GM19023 (cell line): ENCODE measurements around the gene HMX1.

ENCODE experiments used
- ATAC-seq: cut with Tn5 transposase; IDR thresholded peaks from one replicate; pipeline ENCODE4 v1.9.1; 2021; ENCODE audit warnings: mild to moderate bottlenecking, moderate library complexity; ENCODE audit not compliant: unreplicated experiment

Gene HMX1

DNA sequence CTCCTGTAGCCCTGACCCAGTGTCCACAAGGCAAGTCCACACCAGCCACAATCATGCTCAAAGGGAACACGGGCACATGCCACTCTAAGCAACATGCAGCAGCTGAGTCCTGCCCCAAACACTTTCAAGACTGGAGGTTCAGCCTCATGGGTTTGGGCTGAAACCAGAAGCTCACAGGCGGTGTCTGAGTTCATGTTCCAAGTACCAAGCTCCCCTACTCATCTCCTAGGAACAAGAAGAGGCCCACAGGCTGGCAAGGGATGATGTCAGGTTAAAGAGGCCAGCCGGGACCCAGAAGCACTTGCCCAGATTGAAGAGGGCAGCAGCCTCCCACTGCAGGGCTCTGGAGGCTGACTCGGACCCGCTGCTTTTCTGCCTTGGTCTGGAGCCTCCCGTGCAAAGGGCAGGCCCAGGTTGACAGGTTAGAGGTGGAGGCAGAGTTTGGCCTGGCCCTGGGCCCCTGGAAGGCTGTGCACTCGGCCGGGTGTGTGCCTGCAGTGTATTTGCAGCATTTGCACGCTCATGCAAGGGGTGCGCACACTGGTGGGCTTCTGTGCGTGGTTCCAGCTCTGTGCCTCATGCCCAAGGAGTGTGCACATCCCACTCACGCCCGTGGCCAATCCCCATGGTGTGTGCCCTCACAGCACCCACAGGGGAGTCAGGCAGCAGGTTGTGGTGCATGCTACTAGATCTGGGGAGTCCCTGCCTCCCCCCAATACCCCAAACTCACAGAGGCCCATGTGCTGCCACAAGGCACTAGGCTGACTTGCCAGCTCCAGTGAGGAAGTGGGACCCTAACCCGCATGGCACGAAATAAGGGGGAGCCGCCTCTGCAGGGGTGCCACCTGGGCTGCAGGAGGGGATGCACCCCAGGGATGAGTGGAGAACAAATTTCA, 2.4 kb downstream of the HMX1 start:
- ATAC-seq: no peak

DNA sequence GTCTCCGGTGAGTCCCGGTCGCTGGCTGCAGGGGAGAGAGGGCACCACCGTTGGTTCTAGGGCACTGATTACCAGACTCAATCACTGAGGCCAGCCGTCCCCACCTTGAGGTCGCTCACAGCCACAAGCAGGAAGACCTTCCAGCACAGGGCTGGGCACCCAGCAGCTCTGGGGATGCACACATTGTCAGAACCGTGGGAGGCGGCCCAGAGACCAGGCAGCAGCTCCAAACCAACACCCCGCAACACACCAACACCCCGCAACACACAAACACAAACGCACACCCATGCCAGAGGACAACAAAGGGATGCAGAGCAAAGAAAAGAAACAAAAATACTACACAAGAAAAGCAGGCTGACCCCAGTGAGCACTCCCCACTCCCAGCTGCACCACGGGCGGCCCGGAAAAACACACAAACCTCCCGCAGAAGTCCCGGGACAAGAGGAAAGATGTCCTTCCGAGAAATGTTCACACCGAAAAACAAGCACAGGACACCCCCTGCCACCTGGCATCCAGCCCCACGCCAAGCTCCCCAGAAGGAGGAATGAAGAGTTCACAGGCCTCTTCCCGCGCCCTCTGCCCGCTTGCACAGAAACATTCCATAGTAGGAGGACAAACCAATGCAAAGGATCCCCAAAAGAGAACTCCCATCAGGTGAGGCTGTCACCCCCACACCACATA, 3.2 kb downstream of the HMX1 start:
- ATAC-seq: no peak

DNA sequence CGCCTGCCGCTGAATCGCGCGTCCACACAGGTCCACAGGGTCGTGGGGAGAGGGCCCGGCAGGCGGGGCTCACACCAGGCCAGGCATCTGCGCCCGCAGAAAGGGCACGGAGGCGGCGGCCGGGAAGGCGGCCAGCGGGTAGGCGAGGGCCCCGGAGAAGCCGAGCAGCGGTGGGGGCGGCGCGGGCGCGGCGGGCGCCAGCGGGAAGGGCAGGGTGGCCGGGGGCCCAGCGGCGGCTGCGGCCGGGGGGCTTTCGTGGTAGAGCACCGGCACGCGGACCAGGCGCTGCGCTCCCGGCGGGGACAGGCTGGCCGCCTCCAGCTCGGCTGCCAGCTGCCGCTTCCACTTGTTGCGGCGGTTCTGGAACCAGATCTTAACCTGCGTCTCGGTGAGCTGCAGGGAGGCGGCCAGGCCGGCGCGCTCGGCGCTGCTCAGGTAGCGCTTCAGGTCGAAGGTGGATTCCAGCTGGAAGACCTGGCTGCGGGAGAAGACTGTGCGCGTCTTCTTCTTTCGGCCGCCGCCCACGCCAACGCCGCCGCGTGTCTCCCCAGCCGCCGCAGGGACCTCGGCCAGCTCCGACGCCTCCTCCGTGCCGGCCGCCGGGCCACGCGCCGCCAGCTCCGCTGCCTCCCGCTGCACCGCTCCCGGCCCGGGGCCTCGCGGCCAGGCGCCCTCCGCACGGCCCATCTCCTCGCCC, 3.9 kb downstream of the HMX1 start:
- ATAC-seq: no peak

DNA sequence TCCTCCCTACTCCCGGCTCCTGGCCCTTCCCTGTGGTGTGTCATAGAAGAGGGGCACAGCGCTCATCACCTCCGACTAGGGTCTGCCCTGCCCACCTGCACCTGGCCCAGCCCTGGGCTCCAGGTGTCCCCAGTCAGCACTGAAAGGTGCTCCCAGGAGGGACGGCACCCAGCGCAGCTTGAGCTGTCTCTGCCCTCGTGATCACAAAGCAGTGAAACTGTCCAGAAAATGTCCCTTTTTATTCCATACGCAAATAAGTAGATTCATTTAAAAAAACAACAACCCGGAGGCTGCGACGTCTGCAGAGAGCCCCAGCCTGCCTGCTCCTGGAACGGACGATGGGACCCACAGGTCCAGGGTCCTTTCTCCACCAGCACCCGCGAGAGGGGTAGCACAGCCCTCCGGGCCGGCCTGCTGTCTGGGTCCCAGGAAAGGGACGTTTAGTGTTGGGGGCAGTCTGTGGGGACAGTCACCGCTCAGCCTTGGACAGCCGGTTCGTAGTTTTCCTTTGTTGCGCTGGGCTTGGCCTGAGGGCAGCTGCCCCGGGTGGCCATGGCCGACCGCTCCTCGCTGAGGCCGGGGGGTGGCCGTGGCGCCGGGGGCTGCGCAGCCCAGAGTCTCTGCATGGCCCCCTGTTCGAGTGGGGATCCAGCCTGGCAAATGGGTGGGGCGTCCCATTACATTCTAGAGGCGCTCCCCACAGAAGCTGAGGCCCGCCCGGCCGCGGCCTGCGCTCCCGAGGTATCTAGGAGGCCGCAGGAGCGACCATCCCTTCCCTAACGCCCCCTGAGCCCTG, 4.6 kb downstream of the HMX1 start:
- ATAC-seq: no peak

DNA sequence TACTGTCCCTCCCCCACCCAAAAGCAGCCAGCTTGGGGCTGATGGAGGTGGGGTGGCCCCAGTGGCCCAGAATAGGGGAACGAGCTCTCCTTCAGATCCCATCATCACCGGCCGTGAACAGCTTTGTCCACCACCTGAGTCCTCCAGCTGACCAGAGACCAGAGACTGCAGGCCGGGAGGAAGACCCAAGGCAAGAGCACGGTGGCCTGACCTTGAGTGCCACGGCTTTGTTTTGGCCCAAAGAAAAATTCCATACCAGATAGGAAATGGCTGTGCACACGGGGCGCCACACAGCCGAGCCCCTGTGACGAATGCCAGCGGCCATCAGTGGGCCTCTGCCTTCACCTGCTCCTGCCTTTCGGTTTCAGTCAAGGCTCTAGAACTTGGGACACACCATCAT, 5.2 kb downstream of the HMX1 start:
- ATAC-seq: no peak

DNA sequence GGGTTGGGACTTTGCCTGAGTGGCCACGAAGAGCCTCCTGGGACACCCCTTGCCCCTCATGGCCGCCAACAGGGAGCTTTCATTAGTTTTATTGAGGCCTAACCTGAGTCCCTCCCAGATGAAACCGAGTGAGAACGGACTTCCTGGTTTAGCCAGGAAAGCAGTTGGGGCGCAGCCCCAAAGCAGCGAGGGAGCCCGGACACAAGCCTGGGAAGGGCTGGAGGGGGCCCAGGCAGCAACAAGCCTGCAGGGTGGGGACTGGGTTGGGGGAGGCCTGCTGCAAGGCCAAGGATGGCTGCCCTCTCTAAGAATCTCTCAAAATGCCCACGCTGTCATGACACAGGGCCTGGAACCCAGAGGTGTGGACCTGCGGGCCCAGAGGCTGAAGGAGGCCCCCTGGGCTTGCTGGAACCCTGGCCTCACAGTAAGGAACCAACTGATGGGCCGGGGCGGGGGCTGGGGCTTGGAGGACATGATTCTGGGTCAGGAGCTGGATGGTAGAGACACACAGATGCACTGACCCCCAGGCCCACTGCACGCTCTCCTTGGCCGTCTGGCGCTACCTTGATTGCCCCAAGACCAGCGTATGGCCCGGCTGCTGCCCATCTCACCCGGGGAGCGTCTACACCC, 5.8 kb downstream of the HMX1 start:
- no peak for ATAC-seq

DNA sequence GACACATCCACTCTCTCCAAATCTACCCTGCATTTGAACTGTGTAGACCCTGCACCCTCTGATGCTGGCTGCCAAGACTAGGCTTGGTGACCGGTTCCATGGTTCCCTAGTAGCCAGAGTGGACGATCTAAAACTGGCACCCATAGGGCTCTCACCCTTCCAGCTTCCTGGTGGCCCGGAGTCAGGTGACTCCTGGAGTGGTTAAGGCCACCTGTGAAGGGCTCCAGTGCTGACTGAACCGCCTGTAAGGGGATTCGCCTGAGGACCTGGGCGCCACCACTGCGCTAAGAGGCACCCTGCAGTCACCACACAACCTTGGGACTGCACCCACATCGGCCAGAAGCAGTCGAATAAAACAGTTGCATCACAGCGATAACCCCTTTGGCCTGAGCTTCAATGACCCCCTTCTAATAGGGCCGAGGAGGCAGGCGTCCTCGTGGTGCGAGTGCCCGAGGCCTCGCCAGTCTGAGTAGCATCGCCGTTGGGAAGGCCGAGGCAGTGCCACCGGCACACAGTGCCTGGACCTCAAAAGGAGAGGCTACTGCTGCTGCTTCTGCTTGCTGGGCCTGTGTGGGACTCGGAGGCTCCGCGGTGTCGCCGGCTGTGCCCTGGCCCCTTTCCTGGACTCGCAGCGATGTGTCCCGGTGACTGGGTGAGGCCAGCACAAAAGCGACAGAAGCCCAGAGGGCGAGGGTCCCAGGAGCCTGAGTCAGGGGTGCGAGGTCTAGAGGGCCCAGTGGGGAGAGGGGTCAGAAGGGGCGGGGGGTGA, 6.5 kb downstream of the HMX1 start:
- ATAC-seq: no peak

DNA sequence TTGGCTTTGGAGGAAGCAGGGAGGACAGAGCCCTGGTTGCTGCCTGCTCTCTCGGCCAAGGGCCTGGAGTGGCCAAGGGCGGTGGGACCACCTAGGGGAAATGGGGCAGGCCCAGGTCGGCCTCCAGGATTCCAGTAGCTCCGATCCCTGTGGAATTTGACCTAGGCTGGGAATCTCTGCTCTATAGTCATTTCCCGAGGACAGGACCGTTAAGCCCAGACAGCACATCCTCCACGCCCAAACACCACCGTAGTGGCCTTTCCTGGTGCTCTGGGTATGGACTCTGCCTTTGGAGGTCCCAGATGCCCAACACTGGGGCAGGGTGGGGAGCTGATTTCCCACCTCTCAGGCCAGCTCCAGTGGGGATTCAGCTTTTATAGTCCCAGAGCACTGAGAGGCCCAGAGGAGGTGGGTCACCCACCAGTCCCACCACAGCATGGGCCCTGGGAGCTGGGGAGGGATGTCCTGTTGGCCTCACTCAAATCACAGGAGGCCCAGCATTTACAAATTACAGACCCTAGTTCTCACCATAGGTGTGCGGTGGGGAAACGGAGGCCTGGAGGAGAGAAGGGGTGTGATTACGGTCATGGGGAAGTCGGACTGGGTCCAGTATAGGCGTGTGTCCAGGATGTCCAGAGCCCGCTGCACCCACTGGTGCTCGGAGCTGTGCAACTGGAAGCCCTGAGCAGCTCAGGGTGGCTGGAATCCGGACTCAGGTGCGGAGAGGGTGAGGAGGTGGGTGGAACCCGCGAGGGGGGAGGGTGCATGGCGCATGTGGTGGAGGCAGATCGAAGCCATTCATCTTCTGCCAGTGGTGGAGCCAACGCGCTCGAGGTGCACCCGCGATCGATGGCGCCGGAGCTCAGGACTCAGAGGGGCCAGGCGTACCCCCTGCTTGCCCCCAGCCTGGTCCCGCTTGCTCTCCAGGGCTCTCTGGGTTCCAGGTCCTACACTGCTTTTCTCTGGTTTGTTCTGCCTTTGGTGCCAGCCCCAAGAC, 7.7 kb downstream of the HMX1 start:
- ATAC-seq: no peak

DNA sequence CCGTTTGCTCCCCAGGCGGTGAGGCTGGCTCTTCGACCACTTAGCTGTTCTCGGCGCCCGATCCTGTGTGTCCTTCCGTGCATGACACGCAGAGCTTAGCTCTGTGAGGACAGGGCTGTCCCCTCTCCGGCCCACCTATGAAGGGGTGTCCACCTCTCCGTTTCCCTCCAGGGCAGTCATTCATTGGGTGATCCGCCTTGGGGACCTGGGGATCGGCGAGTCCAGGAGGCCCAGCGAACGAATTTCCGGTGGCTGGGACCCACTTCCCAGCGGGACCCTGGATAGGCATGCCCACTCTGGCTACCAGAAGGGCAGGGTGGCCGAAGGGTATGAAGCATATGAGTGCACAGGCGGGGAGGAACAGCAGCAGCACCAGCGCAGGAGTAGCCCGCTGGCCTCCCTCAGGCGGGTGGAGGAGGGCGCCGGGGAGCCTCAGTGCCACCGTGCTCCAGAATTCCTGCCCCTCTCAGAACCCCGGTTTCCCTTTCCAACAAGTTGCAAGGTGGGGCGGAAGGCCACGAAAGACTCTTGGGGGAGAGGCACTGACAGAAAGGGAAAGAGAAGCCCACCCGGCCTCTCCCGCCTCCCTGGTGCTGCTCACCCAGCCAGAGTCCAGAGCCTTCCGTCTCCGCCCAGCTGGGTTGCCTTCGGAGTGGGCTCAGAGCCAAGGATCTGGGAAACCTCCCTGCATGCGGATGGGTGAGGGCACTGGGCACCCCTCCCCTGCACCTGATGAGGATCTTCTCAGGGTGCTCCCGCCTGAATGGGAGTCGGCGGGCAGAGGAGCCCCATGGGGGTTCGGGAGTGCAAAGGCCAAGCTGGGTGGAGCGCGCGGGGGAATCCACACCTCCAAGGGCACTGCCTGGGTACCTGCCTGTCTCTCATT, 8.6 kb downstream of the HMX1 start:
- ATAC-seq: no peak

DNA sequence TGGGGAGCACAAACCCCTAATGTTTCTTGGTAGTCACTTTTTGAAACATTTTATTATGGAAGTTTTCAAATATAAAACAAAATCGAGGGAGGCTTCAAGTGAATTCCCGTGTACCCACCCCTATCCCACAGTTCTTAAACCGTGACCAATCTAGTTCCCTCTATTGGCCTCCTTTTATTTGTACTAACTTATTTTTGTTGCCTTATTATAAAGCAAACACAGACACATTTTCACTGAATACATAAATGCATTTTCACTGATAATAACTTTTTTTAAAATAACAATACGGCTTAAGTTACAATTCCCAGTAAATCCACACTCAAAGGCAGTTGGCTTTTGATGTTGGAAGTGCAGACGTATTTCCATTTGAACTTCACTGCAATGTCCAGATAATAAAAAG, 9.3 kb downstream of the HMX1 start:
- no peak for ATAC-seq

DNA sequence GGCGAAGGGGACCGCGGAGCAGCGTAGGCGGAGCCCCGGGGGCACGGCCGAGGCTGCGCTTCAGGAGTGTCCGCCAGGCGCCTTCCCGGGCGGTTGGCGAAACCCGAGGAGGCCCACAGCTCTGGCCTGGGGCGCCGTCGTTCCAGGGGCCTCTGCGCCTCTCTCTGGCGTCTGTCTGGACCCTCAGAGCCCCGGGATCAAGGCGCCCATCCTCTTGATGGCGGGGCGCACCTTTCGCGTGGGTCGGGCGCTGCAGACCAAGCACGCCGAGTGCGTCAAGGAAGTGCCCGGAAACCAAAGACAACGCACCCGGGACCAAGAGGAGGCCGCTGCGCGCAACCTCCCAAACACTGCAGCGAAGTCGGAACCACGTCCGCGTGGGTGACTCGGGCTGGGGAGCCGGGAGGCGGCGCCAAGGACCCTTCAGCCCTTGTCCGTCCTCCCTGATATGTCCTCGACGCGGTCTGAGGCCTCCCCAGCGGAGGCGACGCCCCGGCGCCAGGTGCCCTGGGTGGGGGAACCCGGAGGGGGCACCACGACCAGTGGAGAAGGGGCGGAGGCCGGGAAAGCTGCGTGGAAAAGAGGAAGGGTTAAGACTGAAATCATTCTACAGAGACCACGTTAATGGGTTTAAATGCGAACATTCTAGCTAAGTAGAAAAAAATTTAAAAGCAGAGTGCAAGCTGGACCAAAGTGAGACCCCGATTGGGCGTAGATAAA, 9.9 kb downstream of the HMX1 start:
- ATAC-seq: no peak

DNA sequence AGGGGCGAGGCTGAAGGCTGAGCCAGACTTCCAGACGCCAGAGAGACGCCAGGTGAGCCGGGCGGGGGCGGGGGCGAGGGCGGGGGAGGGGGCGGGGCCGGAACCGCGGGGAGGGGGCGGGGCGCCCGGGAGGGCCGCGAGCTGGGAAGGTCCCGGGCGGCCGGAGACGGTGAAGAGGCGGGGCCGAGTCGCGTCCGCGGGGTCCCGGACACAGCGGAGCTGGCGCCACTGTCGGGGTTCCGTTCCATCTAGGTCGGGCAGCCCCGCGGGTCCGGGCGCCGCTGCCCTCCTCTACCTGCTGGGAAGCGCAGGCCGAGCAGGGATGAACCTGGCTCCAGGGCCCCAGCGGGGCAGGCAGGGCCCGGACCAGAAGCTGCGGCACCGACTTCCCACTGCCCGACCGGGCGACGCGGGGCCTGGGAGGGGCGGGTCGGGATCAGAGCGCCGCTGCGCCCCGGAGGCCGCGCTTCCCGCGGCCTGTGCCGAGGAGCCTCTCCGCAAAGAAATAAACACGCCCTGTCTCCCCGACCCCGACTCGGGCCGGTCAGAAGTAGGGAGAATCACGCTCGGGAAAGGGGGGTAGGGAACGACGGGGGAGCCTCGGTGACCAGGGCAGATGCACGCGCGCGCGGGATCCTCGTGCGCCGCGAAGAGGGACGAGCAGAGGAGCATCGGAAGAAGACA, 10.6 kb downstream of the HMX1 start:
- ATAC-seq: no peak

DNA sequence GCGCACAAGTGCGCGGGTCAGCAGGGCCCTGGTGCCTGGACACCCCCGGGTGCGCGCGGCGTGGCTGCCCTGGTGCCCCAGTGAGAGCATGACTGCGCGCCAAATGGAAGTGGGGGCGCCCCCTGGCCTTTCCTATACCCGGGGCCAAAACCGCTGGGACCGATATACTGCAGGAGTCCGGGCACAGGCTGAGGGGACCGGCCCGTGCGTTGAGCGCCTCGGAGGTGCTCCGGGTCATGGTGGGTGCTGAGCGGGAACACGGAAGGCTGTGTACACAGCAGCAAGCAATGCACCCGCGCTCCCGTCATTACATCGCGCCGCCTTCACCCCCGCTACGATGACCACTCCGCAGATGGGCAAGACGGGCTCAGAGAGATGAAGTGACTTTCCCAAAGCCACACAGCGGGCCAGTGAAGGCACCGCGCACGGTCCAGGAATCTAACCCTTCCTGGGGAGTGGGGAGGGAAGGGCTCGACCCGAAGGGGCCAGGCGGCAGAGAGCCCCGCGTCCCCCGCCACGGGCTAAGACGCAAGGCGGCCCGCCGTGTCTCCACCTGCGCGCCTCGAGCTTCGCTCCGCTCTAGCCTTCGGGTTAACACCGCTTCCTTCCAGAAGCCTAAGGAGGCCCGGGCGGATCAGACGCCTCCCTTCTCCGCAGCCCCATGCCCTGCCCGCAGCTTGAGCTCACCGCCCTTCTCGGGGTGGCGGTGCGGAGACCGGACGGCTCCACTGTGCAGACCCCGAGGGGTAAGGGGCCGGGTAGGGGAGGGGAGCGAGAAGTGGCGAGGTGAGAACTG, 11.3 kb downstream of the HMX1 start:
- ATAC-seq: no peak

DNA sequence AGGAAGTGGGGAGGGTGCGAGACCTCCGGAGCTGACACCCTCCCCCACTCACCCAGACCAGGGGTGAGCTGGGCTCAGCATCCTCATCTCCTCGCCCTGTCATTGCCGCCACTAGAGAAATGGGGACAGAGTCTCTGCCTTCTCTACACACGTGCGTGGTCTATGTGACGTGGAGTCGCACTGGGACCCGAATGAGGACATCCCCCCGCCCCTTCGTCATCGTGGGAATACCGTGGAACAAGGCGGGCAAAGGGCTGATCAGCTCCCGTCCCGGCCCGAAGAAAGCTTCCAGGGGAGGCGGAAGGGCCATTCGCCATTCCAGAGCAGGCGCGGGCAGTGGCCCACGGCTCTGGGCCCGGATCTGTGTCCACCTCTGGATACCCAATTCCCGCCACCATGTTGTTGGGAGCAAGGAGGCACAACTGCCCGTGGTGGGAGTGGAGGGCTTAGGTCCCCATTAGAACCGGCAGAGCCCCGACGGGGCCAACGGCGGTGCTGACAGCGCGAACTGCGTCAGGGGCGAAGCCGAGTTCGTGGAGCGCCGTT, 12.0 kb downstream of the HMX1 start:
- ATAC-seq: no peak

DNA sequence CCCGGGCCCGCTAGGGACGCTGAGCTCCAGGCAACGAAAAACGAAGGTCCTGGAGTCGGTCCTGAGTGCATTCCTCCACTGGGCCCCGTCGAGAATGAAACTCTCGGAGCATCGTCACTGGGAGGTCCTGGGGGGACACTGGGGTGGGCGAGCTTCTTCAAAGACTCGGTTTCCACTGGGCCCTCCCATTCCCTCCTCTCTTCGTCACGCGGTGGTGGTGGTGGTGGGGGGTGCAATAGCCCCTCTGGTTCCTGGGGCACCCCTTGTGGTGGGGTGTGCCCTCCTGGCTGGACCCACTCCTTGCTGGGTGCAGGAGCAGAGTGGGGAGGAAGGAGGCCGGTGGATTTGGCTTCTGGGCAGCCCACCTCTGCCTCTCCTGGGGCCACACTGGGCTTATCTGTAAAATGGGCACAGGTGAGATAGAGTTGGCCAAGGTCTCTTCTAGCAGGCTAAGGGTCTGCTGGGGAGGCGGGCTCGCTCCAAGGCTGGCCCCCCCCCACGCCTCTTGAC, 12.9 kb downstream of the HMX1 start:
- no peak for ATAC-seq
